HK-2 (cell line): ENCODE results near the gene TMEM120A.

Experiments
- DNase-seq: peaks from one replicate; pipeline ENCODE4 v3.0.0-alpha.2; 2018; ENCODE audit not compliant: unreplicated experiment

Gene TMEM120A

GRCh38 chr7:75957021-75957736 is 37.2 kb downstream of the TMEM120A start:
- DNase-seq, result no peak

- DNase-seq, result no peak
These were observed 39.0 kb downstream of the TMEM120A start for GRCh38 chr7:75955331-75955955.

GRCh38 chr7:75953931-75954330 is 40.5 kb downstream of the TMEM120A start:
- DNase-seq, result no peak

GRCh38 chr7:75953431-75953830 is 41.0 kb downstream of the TMEM120A start:
- DNase-seq, result no peak

- DNase-seq, result no peak
These were observed 42.9 kb downstream of the TMEM120A start for GRCh38 chr7:75951506-75951905.

- no peak for DNase-seq
These were observed 44.2 kb downstream of the TMEM120A start for GRCh38 chr7:75950111-75950681.

GRCh38 chr7:75948179-75948578 is 46.2 kb downstream of the TMEM120A start:
- DNase-seq, result no peak

- DNase-seq, result no peak
These were observed 48.1 kb downstream of the TMEM120A start for GRCh38 chr7:75946207-75946855.

GRCh38 chr7:75945297-75946168 is 48.9 kb downstream of the TMEM120A start:
- no peak for DNase-seq

- no peak for DNase-seq
These were observed 49.9 kb downstream of the TMEM120A start for GRCh38 chr7:75944507-75944906.

GRCh38 chr7:75943864-75944263 is 50.5 kb downstream of the TMEM120A start:
- DNase-seq, result peak; percentile 66

GRCh38 chr7:75938921-75939320 is 55.5 kb downstream of the TMEM120A start:
- no peak for DNase-seq

- DNase-seq, result peak; percentile 82
These were observed 56.2 kb downstream of the TMEM120A start for GRCh38 chr7:75937958-75938786.
